PC-9 (cell line): ENCODE measurements around the gene JAML.

ENCODE experiments used
- EZH2 ChIP-seq: fragments of 200-600 bp; sonication (generic); IDR thresholded peaks from 2 replicates; pipeline ENCODE4 v1.8.0; 2017; ENCODE audit warnings: antibody characterized with exemption, low read depth
- TF ChIP-seq, protein P1 (sequence below): fragments of 200-600 bp; sonication (generic); conservative IDR thresholded peaks from 2 replicates; pipeline ENCODE4 v1.6.1; 2017; ENCODE audit warnings: mixed run types, antibody characterized with exemption, mild to moderate bottlenecking, moderate library complexity

DNA sequence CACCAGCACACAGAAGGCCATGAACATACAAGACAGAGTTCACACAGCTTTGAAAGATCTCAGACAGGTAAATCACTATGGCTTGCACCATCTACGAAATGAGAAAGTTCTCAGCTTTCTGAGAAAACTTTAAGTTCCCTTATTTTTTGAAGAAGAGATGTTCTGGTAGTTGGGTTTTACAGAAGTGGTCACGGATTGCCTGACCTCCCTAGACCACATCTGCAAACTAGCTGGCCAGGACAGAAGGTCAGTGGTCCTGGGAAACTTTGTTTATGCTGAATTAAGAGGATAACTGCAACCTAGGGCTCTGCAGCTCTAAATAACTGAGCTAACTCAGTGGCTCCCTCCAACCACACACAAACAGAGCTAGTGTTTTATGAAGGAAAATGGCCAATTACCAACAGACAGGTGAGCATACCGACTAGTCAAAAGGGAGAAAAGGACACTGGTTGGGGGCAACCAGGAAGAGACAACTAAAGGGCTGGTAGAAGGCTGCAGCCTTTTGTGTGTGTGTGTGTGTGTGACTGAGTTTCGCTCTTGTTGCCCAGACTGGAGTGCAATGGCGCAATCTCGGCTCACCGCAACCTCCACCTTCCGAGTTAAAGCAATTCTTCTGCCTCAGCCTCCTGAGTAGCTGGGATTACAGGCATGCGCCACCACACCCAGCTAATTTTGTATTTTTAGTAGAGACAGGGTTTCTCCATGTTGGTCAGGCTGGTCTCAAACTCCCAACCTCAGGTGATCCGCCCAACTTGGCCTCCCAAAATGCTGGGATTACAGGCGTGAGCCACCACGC lies 39.8 kb downstream of the JAML start:
- TF ChIP-seq, protein P1, sequence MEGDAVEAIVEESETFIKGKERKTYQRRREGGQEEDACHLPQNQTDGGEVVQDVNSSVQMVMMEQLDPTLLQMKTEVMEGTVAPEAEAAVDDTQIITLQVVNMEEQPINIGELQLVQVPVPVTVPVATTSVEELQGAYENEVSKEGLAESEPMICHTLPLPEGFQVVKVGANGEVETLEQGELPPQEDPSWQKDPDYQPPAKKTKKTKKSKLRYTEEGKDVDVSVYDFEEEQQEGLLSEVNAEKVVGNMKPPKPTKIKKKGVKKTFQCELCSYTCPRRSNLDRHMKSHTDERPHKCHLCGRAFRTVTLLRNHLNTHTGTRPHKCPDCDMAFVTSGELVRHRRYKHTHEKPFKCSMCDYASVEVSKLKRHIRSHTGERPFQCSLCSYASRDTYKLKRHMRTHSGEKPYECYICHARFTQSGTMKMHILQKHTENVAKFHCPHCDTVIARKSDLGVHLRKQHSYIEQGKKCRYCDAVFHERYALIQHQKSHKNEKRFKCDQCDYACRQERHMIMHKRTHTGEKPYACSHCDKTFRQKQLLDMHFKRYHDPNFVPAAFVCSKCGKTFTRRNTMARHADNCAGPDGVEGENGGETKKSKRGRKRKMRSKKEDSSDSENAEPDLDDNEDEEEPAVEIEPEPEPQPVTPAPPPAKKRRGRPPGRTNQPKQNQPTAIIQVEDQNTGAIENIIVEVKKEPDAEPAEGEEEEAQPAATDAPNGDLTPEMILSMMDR, result no peak
- no peak for TF ChIP-seq EZH2
